H9 (cell line): ENCODE data around the gene SNPH. TPM values are rescaled to one million over a fixed set of nuclear protein-coding genes. Genes with fewer than 3 reads are reported as not detected.

Experiments
- DNase-seq: peaks from one replicate; pipeline ENCODE4 v3.0.0-alpha.2; 2017
- H2AFZ ChIP-seq: one replicate; pipeline ENCODE4 v1.6.1; 2013; ENCODE audit warnings: mild to moderate bottlenecking, low read length, control low read depth, moderate library complexity
- H2AK5ac ChIP-seq: 2 replicates; pipeline ENCODE4 v1.6.1; 2013; ENCODE audit warnings: low read length, control low read depth, mixed read lengths; ENCODE audit not compliant: insufficient read length
- H2BK120ac ChIP-seq: one replicate; pipeline ENCODE4 v1.6.1; 2013; ENCODE audit warnings: low read depth, mild to moderate bottlenecking, low read length, control low read depth, inconsistent platforms; ENCODE audit not compliant: poor library complexity, severe bottlenecking
- H2BK12ac ChIP-seq: 2 replicates; pipeline ENCODE4 v1.6.1; 2013; ENCODE audit warnings: low read length, control low read depth, mixed read lengths, low read depth; ENCODE audit not compliant: insufficient read length
- H2BK15ac ChIP-seq: 2 replicates; pipeline ENCODE4 v1.6.1; 2013; ENCODE audit warnings: low read depth, low read length, control low read depth
- H2BK20ac ChIP-seq: one replicate; pipeline ENCODE4 v1.6.1; 2013; ENCODE audit warnings: low read depth, mild to moderate bottlenecking, low read length, control low read depth, inconsistent platforms; ENCODE audit not compliant: poor library complexity, severe bottlenecking
- H2BK5ac ChIP-seq: 2 replicates; pipeline ENCODE4 v1.6.1; 2013; ENCODE audit warnings: low read length, control low read depth, mixed read lengths; ENCODE audit not compliant: insufficient read length
- H3K14ac ChIP-seq: 2 replicates; pipeline ENCODE4 v1.6.1; 2013; ENCODE audit warnings: low read length, control low read depth; ENCODE audit not compliant: insufficient read depth
- H3K18ac ChIP-seq: 2 replicates; pipeline ENCODE4 v1.6.1; 2013; ENCODE audit warnings: low read depth, mild to moderate bottlenecking, mixed read lengths, low read length, control low read depth; ENCODE audit not compliant: insufficient read length
- H3K23ac ChIP-seq: 2 replicates; pipeline ENCODE4 v1.6.1; 2013; ENCODE audit warnings: low read length, control low read depth, mixed read lengths, low read depth; ENCODE audit not compliant: insufficient read length
- H3K23me2 ChIP-seq: 2 replicates; pipeline ENCODE4 v1.6.1; 2013; ENCODE audit warnings: low read depth, mild to moderate bottlenecking, mixed read lengths, low read length, control low read depth; ENCODE audit not compliant: insufficient read length, poor library complexity, severe bottlenecking
- H3K27ac ChIP-seq: 2 replicates; pipeline ENCODE4 v1.5.1; 2013; ENCODE audit warnings: low read length, control low read depth, mixed read lengths, low read depth; ENCODE audit not compliant: insufficient read length
- H3K27me3 ChIP-seq: 2 replicates; pipeline ENCODE4 v1.6.1; 2013; ENCODE audit warnings: low read length, control low read depth, inconsistent platforms; ENCODE audit not compliant: insufficient read depth
- H3K4ac ChIP-seq: 2 replicates; pipeline ENCODE4 v1.6.1; 2013; ENCODE audit warnings: low read depth, mild to moderate bottlenecking, control low read depth, inconsistent platforms, low read length, moderate library complexity
- H3K4me1 ChIP-seq: 2 replicates; pipeline ENCODE4 v1.6.1; 2013; ENCODE audit warnings: low read length, control low read depth, inconsistent platforms; ENCODE audit not compliant: insufficient read depth
- H3K4me2 ChIP-seq: 2 replicates; pipeline ENCODE4 v1.6.1; 2013; ENCODE audit warnings: low read length, control low read depth, mixed read lengths; ENCODE audit not compliant: insufficient read length, insufficient read depth
- H3K56ac ChIP-seq: 2 replicates; pipeline ENCODE4 v1.6.1; 2013; ENCODE audit warnings: low read depth, mild to moderate bottlenecking, mixed read lengths, low read length, control low read depth; ENCODE audit not compliant: insufficient read length
- H3K79me1 ChIP-seq: 2 replicates; pipeline ENCODE4 v1.6.1; 2013; ENCODE audit warnings: low read depth, mild to moderate bottlenecking, moderate library complexity, low read length, control low read depth, inconsistent platforms; ENCODE audit not compliant: insufficient read depth, poor library complexity, severe bottlenecking
- H3K79me2 ChIP-seq: 2 replicates; pipeline ENCODE4 v1.6.1; 2013; ENCODE audit warnings: low read length, control low read depth, inconsistent platforms; ENCODE audit not compliant: insufficient read depth
- H3K9ac ChIP-seq: 2 replicates; pipeline ENCODE4 v1.6.1; 2013; ENCODE audit warnings: low read length, control low read depth, mixed read lengths; ENCODE audit not compliant: insufficient read length; ENCODE audit errors: extremely low read depth
- H3K9me3 ChIP-seq: one replicate; pipeline ENCODE4 v1.6.1; 2013; ENCODE audit warnings: low read depth, low read length, inconsistent platforms; ENCODE audit not compliant: control insufficient read depth
- H3T11ph ChIP-seq: one replicate; pipeline ENCODE4 v1.6.1; 2013; ENCODE audit warnings: mild to moderate bottlenecking, low read length, control low read depth, inconsistent platforms
- H4K20me1 ChIP-seq: one replicate; pipeline ENCODE4 v1.6.1; 2013; ENCODE audit not compliant: control insufficient read depth, insufficient read length, insufficient read depth
- H4K5ac ChIP-seq: 2 replicates; pipeline ENCODE4 v1.6.1; 2013; ENCODE audit warnings: low read depth, mild to moderate bottlenecking, mixed read lengths, low read length, control low read depth; ENCODE audit not compliant: insufficient read length
- H4K8ac ChIP-seq: replicated peaks from 2 replicates; pipeline ENCODE4 v1.6.1; 2013; ENCODE audit warnings: low read length, control low read depth, mixed read lengths, low read depth; ENCODE audit not compliant: insufficient read length
- H4K91ac ChIP-seq: 2 replicates; pipeline ENCODE4 v1.6.1; 2013; ENCODE audit warnings: low read depth, mild to moderate bottlenecking, moderate library complexity, mixed read lengths, low read length, control low read depth; ENCODE audit not compliant: insufficient read length
- H3K27ac Mint-ChIP-seq, 3 experiments: 2 replicates in 2 of 3; 3 replicates in 1 of 3; pipeline ENCODE4 v1.8.0; 2020 to 2021; ENCODE audit warnings: mixed read lengths in 3 of 3, mild to moderate bottlenecking in 1 of 3, moderate library complexity in 1 of 3
- H3K27me3 Mint-ChIP-seq: 2 replicates; pipeline ENCODE4 v1.8.0; 2021; ENCODE audit warnings: low read depth, mild to moderate bottlenecking, moderate library complexity, mixed read lengths
- H3K36me3 Mint-ChIP-seq, 3 experiments: 2 replicates in 2 of 3; 3 replicates in 1 of 3; pipeline ENCODE4 v1.8.0; 2020 to 2021; ENCODE audit warnings: low read depth in 3 of 3, mixed read lengths in 3 of 3; ENCODE audit not compliant: insufficient read depth in 1 of 3
- H3K4me1 Mint-ChIP-seq, 2 experiments: 2 replicates each; pipeline ENCODE4 v1.8.0; 2020; ENCODE audit warnings: mixed read lengths in 2 of 2
- H3K4me3 Mint-ChIP-seq, 2 experiments: 2 replicates in 1 of 2; 3 replicates in 1 of 2; pipeline ENCODE4 v1.8.0; 2020 to 2021; ENCODE audit warnings: mild to moderate bottlenecking in 2 of 2, mixed read lengths in 2 of 2, moderate library complexity in 1 of 2
- H3K9me3 Mint-ChIP-seq, 2 experiments: 2 replicates in 1 of 2; 3 replicates in 1 of 2; pipeline ENCODE4 v1.8.0; 2020; ENCODE audit warnings: mild to moderate bottlenecking in 2 of 2, mixed read lengths in 2 of 2, moderate library complexity in 1 of 2
- CTCF ChIP-seq: fragments of 200-600 bp; sonication (generic); conservative IDR thresholded peaks from 3 replicates; pipeline ENCODE4 v1.8.0; 2021; ENCODE audit warnings: antibody characterized with exemption, mild to moderate bottlenecking
- WGBS: extraction: QIAGEN DNeasy Blood & Tissue Kit; methylation state at CpG from one replicate; pipeline ENCODE4 v1.1.7; 2013; ENCODE audit warnings: missing lambda C conversion rate, low lambda C conversion rate, mixed read lengths; ENCODE audit not compliant: insufficient read length; ENCODE audit errors: extremely low coverage; 5-methylcytosine and 5-hydroxymethylcytosine counted together
- total RNA-seq: library from RNA; stranded (reverse); gene quantifications from 2 replicates; pipeline ENCODE4 v1.2.1, GENCODE V29; 2021

SNPH gene
- total RNA-seq, 1 experiment from 2014 or later = 1.8 TPM

GRCh38 chr20:1310506-1311190 lies 44.6 kb downstream of the SNPH start:
- H3K9ac ChIP-seq = no peak overlapping the region
- no peak overlapping the region for H3K27ac ChIP-seq
- no peaks in the 10 kb centered on the region for H3K27me3 ChIP-seq
- no peak for DNase-seq
- H3K23ac ChIP-seq = no peak overlapping the region
- no peak overlapping the region for H3K56ac ChIP-seq
- H2BK5ac ChIP-seq = no peak overlapping the region
- H4K20me1 ChIP-seq = no peaks in the 10 kb centered on the region
- H4K91ac ChIP-seq = no peak overlapping the region
- H3K4me2 ChIP-seq = no peak overlapping the region
- no peaks in the 10 kb centered on the region; the same call in 1 of the 2 replicates for H3K4me1 ChIP-seq
- H3K4me1 Mint-ChIP-seq = peaks cover 11 to 13% of the 10 kb centered on the region in 2 experiments
- H2BK120ac ChIP-seq = no peak overlapping the region
- no peak overlapping the region for H3T11ph ChIP-seq
- H3K4ac ChIP-seq = no peak overlapping the region
- no peak overlapping the region for H4K8ac ChIP-seq
- TF ChIP-seq CTCF = no peak
- H3K9me3 ChIP-seq = no peaks in the 10 kb centered on the region
- no peaks in the 10 kb centered on the region for H3K79me2 ChIP-seq
- no peaks in the 10 kb centered on the region for H3K36me3 Mint-ChIP-seq
- H3K9me3 Mint-ChIP-seq = no peaks in the 10 kb centered on the region
- no peak overlapping the region for H4K5ac ChIP-seq
- H2BK12ac ChIP-seq = no peak overlapping the region
- peaks cover 5% of the 10 kb centered on the region for H3K23me2 ChIP-seq
- H2AFZ ChIP-seq = no peak overlapping the region
- H3K79me1 ChIP-seq = no peaks in the 10 kb centered on the region
- no peak overlapping the region; a peak in 1 of 5 replicates for H3K4me3 Mint-ChIP-seq
- H3K18ac ChIP-seq = no peak overlapping the region
- H3K27me3 Mint-ChIP-seq = peaks cover 6% of the 10 kb centered on the region
- H3K14ac ChIP-seq = no peak overlapping the region; the same call in 1 of the 2 replicates
- H2BK20ac ChIP-seq = no peak overlapping the region
- no peak overlapping the region for H2BK15ac ChIP-seq
- no CpG with 5 or more reads among the region's 12 CpGs for WGBS
- H3K27ac Mint-ChIP-seq = no peak overlapping the region
- H2AK5ac ChIP-seq = no peak overlapping the region
